Coronary artery (tissue), 2 donors: ENCODE measurements around the gene SBSN.

Source experiments
- DNase-seq: peaks from one replicate; pipeline ENCODE4 v3.0.0-alpha.2; 2017; ENCODE audit warnings: low spot score
- H3K27ac ChIP-seq, 2 donors: fragments of 200-600 bp; sonication (generic); one replicate each; pipeline ENCODE4 v1.5.1; 2016 to 2019
- H3K4me3 ChIP-seq: fragments of 200-600 bp; sonication (generic); 2 replicates; pipeline ENCODE4 v1.5.1; 2016; ENCODE audit warnings: mild to moderate bottlenecking, moderate library complexity
- TF ChIP-seq, protein P1 (sequence below): fragments of 200-600 bp; sonication (generic); IDR thresholded peaks from one replicate; pipeline ENCODE4 v1.5.1; 2019; ENCODE audit warnings: antibody characterized with exemption

Gene SBSN

DNA sequence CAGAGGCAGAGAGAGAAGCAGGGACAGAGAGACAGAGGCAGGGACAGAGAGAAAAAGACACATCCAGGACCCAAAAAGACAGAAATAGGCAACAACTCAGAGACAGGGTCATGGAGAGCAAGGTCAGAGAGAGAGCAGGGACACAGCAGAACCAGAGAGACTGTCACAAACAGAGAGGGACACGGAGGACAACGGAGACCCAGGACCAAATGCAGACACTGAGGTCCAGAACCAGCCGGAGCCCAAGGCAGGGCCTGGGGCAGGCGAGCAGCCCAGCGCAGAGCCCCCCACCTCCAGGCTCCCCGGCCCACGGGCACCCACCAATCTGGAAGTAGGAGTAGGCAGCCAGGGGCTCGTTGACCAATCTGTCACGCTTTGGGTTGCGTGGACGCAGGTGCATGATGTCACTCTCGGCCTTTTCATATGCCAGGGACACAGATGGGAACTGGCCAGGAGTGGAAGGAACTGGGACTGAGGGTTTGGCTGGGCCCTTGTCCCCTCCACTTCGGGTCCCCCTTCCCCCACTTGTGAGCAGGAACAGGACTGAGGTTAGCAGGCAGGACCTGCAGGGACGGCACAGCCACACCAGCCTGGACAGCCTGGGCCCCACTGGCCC lies 25.4 kb upstream of the SBSN start:
- no peak for DNase-seq
- TF ChIP-seq, protein P1, sequence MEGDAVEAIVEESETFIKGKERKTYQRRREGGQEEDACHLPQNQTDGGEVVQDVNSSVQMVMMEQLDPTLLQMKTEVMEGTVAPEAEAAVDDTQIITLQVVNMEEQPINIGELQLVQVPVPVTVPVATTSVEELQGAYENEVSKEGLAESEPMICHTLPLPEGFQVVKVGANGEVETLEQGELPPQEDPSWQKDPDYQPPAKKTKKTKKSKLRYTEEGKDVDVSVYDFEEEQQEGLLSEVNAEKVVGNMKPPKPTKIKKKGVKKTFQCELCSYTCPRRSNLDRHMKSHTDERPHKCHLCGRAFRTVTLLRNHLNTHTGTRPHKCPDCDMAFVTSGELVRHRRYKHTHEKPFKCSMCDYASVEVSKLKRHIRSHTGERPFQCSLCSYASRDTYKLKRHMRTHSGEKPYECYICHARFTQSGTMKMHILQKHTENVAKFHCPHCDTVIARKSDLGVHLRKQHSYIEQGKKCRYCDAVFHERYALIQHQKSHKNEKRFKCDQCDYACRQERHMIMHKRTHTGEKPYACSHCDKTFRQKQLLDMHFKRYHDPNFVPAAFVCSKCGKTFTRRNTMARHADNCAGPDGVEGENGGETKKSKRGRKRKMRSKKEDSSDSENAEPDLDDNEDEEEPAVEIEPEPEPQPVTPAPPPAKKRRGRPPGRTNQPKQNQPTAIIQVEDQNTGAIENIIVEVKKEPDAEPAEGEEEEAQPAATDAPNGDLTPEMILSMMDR = no peak
- no peak overlapping the region for H3K27ac ChIP-seq
- no peak overlapping the region for H3K4me3 ChIP-seq

DNA sequence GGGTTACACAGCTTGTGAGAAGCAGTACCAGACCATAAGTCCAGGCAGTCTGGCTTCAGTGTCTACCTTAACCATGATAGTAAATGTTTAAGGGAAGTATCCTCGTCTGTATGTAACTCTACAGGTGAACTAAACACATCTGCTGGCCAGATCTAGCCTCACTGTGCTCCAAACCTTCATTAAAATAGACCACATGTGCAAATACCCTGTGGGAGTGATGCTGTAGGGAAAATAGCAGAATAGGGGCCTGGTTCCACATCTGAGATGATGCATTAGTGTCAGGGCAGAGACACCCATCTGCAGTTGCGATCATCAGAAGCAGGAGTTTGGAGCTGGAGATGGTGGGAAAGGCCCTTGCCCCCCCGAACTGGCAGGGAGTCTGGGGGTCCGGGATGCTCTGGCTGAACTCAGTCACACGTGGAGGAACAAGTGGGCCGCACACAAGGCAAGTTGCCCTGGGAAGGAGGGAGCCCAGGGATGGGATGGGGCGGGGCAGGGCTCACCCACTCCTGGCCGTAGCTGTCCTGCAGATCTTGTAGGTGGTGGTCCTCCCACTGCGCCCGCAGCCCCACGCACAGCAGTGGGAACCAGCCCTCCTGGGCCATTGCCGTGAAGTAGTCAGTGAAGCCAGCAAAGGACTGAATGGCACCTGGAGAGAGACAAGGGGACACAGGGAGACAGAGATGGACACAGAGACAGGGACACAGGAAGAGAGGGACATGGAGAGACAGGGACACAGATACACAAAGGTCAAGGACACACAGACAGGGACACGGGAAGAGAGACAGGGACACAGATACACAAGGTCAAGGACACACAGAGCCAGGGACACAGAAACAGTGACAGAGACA lies 24.6 kb upstream of the SBSN start:
- DNase-seq = no peak
- no peak overlapping the region for H3K27ac ChIP-seq
- TF ChIP-seq, protein P1 = no peak
- H3K4me3 ChIP-seq = no peak overlapping the region

DNA sequence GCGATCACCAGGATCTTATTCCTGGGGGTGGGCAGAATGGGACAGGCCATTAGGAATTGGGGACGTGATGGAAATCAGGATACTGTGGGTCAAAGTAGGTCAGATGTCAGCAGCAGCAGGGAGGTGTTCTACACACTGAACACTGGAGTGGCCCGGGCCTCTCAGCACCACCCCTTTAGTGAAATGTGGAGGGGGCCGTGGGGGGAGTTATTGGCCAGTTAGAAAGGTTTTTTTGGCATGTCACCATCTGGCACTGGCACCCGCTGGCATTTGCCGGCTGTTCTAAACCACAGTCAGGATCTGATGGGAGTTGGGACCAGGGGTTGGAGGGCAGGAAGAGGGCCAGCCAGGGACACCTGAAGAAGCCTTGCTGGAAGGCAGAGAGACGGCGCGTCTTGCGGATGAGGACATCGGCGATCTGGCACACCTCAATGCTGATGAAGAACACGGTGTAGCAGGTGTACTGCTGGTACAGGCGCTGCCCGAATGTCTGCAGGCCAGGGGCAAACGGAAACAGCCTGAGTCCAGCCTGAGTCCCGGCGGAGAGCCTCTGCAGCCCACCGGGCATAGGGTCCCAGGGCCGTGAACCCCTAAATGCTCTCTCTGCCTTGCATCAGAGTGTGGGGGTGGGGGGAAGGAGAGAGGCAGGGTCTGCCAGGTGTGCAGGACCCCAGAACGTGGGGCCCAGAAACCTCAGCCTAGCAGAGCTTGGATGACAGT lies 23.1 kb upstream of the SBSN start:
- TF ChIP-seq, protein P1 = no peak
- DNase-seq = no peak
- Histone ChIP-seq H3K4me3 (no peak overlapping the region), H3K27ac (no peak overlapping the region)

DNA sequence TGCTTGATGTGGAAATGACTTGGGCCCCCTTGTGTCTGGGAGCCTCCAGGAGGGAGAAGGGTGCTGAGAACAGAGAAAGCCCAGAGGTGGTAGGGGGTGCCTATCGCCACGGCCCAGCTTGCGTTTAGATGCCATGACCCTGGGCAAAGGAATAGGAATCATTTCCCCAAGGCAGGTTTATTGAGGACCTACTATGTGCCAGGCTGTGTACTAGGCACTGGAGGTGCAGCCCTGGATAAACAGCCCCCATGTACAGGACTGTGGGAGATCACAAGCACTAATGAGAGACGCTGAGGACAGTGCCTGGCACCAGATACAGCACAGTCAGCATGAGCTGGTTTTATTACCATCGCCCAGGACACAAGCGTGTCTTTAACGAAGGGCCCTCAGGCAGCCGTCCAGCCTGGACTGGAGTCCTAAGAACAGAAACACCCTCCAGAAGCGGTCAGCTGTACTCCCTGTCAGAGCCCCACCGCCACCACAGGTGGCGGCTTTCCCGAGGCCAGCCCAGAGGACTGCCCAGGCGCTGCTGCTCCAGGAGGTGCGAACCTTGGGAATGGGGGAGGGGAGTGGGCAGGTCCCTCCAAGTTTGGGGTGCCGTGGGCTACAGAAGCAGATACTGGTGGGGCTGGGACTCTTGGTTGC lies 21.9 kb upstream of the SBSN start:
- Histone ChIP-seq H3K27ac (no peak overlapping the region), H3K4me3 (no peak overlapping the region)
- TF ChIP-seq, protein P1 = no peak
- DNase-seq = no peak

DNA sequence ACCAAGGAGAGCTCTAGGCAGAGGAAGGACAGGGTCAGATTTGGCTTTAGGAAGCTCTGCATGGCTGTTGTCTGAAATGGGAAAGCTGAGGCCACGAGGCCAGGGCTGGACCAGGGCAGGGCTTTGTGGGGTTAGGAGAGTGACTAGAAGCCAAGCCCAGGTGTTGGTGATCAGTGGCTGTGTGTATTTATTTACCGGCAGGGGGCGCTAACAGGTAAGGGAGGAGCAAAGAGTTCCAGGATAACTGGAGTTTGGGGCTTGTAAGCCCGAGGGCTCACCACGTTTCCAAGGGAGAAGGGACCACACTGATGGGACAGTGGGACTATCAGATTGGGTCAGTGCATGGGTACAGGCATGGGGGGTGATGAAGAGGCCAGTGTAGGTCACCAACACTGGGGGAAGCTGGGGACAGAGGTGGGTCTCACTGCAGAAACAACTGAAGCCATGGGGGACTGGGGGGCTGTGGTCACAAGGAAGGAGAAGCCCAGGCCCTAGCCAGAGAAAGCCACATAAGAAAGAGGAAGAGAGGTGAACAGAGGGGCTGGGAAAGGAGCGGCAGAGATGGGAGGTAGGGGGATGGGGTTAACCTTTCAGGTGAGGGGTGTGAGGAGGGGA lies 21.2 kb upstream of the SBSN start:
- Histone ChIP-seq H3K27ac (no peak overlapping the region), H3K4me3 (no peak overlapping the region)
- no peak for DNase-seq
- TF ChIP-seq, protein P1 = peak; percentile 56

DNA sequence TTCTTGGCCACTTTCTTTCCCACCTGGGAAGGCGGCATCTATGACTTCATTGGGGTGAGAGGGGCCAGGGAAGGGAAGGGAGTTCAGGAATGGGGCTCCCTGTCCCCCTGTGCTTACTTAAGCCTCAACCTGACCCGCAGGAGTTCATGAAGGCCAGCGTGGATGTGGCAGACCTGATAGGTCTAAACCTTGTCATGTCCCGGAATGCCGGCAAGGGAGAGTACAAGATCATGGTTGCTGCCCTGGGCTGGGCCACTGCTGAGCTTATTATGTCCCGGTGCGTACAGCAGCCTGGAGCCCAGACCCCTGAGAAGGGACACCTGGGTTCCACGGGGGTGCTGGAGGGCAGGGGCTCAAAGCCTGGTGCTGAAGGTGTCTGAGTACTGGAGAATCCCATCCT lies 18.4 kb upstream of the SBSN start:
- TF ChIP-seq, protein P1 = no peak
- Histone ChIP-seq H3K4me3 (peak overlapping the region; percentile 92), H3K27ac (no peak overlapping the region)
- no peak for DNase-seq
